AG09309 (cell line): ENCODE data around the gene DENND4A.

Experiments used
- DNase-seq: peaks from one replicate; pipeline ENCODE4 v3.0.0-alpha.2; 2010; ENCODE audit warnings: low read depth
- H3K4me3 ChIP-seq: 2 replicates; pipeline ENCODE4 v1.5.1; 2011; ENCODE audit warnings: mild to moderate bottlenecking, low read depth, low read length, moderate library complexity; ENCODE audit not compliant: control insufficient read depth
- CTCF ChIP-seq: IDR thresholded peaks from 2 replicates; pipeline ENCODE4 v1.5.1; 2011; ENCODE audit warnings: mild to moderate bottlenecking, low read depth, low read length, inconsistent platforms; ENCODE audit not compliant: insufficient read depth, control insufficient read depth; ENCODE audit errors: missing control alignments

The DENND4A gene

GRCh38 chr15:65639509-65639908 is 152.6 kb downstream of the DENND4A start:
- H3K4me3 ChIP-seq: no peak overlapping the region
- TF ChIP-seq CTCF: no peak
- DNase-seq: no peak

- DNase-seq: peak; percentile 55
- no peak overlapping the region for H3K4me3 ChIP-seq
- TF ChIP-seq CTCF: peak; percentile 86
Measured at GRCh38 chr15:65638681-65639089, 153.4 kb downstream of the DENND4A start.

GRCh38 chr15:65638109-65638508 is 154.0 kb downstream of the DENND4A start:
- TF ChIP-seq CTCF: no peak
- DNase-seq: no peak
- H3K4me3 ChIP-seq: no peak overlapping the region

- no peak for TF ChIP-seq CTCF
- no peak overlapping the region for H3K4me3 ChIP-seq
- no peak for DNase-seq
Measured at GRCh38 chr15:65634356-65634755, 157.7 kb downstream of the DENND4A start.

- no peak for TF ChIP-seq CTCF
- DNase-seq: no peak
- H3K4me3 ChIP-seq: no peak overlapping the region
Measured at GRCh38 chr15:65633752-65634151, 158.3 kb downstream of the DENND4A start.

GRCh38 chr15:65632780-65633375 is 159.2 kb downstream of the DENND4A start:
- no peak for TF ChIP-seq CTCF
- no peak for DNase-seq
- no peak overlapping the region for H3K4me3 ChIP-seq

GRCh38 chr15:65631503-65631902 is 160.6 kb downstream of the DENND4A start:
- H3K4me3 ChIP-seq: no peak overlapping the region
- no peak for TF ChIP-seq CTCF
- DNase-seq: no peak
